ENCODE data around the gene RS1.

GRCh38 chrX:18630934-18631333, 41.0 kb downstream of the RS1 start:
- TF ChIP-seq CTCF (IDR thresholded peaks at IDR 0.05) (no peak), EP300 (IDR thresholded peaks at IDR 0.05) (no peak), POLR2A (IDR thresholded peaks at IDR 0.05) (no peak)

Measured in ovary (tissue), 3 donors.